Nephron (organoid): ENCODE data around the gene ASB8.

ENCODE experiments used
- H3K27ac Mint-ChIP-seq, 3 experiments: 2 replicates each; pipeline ENCODE4 v1.8.0; 2020; ENCODE audit warnings: mixed read lengths in 3 of 3, mild to moderate bottlenecking in 2 of 3, moderate library complexity in 1 of 3
- H3K27me3 Mint-ChIP-seq: 2 replicates; pipeline ENCODE4 v1.8.0; 2021; ENCODE audit warnings: low read depth, mild to moderate bottlenecking, moderate library complexity, mixed read lengths
- H3K36me3 Mint-ChIP-seq: 2 replicates; pipeline ENCODE4 v1.8.0; 2020; ENCODE audit warnings: low read depth, mixed read lengths
- H3K4me1 Mint-ChIP-seq: 2 replicates; pipeline ENCODE4 v1.8.0; 2020; ENCODE audit warnings: mixed read lengths
- H3K4me3 Mint-ChIP-seq, 3 experiments: 2 replicates each; pipeline ENCODE4 v1.8.0; 2020; ENCODE audit warnings: mild to moderate bottlenecking in 3 of 3, mixed read lengths in 3 of 3, moderate library complexity in 2 of 3
- H3K9me3 Mint-ChIP-seq: 2 replicates; pipeline ENCODE4 v1.8.0; 2020; ENCODE audit warnings: mixed read lengths
- CTCF ChIP-seq, 3 experiments: fragments of 200-600 bp; sonication (generic); IDR thresholded peaks; one replicate each; pipeline ENCODE4 v1.5.0; 2021; ENCODE audit warnings: antibody characterized with exemption in 3 of 3; ENCODE audit not compliant: unreplicated experiment in 3 of 3

ASB8 gene

DNA sequence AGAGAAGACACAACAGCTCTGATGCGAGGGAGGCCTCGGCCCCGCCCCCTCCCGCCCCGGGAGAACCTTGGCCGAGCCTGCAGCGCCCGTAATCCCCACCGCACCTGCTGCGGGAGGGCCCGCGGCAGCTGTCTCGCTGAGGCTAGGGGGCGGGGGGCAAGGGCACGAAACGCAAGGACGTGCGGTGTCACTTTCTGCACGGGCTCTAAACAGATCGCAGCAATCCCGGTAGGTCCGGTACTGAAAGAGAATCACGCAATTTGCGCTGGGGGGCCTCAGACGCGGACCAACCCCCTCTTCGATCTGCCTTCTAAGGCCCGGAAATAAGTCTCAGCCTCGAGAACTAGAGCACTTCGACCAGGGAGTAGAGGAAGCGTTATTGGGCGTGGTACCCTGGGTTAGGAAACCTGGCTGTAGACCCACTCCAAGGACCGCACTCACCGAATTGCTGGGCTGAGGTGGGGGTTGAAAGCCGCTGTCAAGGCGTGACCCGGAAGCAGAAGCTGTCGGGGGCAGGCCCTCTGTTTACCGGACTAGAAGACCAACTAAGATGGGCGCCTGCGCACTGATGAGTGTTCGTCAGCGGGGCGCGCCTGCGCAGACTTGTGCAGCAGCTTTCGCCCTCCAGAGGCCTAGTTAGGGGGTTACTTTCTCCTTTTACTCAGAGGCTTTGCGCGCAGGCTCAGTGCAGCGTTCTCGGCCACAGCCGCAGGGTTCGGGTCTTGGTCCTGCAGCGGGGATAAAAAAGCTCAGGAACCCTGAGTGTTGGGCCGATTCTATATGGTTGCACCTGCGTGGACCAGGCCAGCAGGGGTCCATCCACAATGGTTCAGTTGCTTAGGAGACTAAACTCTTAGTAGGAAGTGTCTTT is at the start of gene ASB8:
Gene ASB8, minus strand, starts transcription at position 498 of the 871 bp plus-strand sequence. CDS start 4,019 bp downstream, outside the sequence.
- Mint-ChIP-seq H3K4me3 (peak within 1 kb of the TSS; percentile 97 to 100 (median 99)), H3K27me3 (peaks cover 5% of the 10 kb centered on the region), H3K27ac (peak within 1 kb of the TSS; percentile 99), H3K9me3 (no peaks in the 10 kb centered on the region), H3K36me3 (peaks cover 13% of the 10 kb centered on the region), H3K4me1 (peaks cover 30% of the 10 kb centered on the region)
- TF ChIP-seq CTCF (IDR thresholded peaks at IDR 0.05; ENCODE audit: unreplicated experiment in 3 of 3) = peak; percentile 42 to 50 (median 42)

DNA sequence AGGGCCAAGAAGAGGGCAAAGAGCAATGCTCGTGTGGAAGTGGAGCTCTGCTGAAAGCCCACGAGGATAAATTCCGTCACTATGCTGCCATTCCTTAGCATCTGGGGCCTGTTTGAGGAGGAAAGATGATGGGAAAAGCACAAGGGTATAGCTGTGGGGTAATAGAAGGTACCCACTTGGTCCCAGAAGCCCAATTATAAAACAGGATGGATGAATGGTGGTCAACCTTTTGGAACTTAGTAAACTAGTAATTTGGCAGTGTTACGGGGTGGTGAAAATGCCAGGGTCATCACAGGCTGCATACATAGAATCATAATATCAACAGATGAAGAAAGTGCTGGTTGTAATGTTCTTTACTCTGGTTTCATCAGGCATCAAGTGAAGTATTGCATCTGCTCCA is 45.9 kb upstream of the ASB8 start, which contains the start of gene OR10AD1:
Gene OR10AD1, minus strand, starts transcription at position 101 of the 400 bp plus-strand sequence. Its CDS starts 0 bp downstream, at position 101.
- peaks cover 12% of the 10 kb centered on the region for H3K4me1 Mint-ChIP-seq
- peaks cover 40% of the 10 kb centered on the region for H3K9me3 Mint-ChIP-seq
- H3K27me3 Mint-ChIP-seq = no peaks in the 10 kb centered on the region
- no peak within 1 kb of the TSS for H3K27ac Mint-ChIP-seq
- no peak within 1 kb of the TSS for H3K4me3 Mint-ChIP-seq
- no peak for TF ChIP-seq CTCF (IDR thresholded peaks at IDR 0.05; ENCODE audit: unreplicated experiment in 3 of 3)
- H3K36me3 Mint-ChIP-seq = peaks cover 30% of the 10 kb centered on the region

DNA sequence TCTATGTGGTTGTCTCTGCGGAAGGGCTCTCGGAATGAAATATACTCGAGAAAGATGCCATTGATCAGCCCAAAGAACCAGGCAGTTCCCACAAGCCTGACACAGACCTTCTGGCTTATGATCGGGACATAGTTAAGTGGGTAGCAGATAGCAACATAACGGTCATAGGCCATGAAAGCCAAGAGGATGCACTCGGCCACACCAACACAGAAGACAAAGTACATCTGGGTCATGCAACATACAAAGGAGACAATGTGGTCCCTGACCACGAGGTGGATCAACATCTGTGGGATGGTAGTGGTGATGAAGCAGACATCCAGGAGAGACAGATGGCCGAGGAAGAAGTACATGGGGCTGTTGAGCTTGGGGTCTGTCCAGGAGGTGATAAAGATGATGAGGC is 45.5 kb upstream of the ASB8 start:
- H3K36me3 Mint-ChIP-seq = peaks cover 30% of the 10 kb centered on the region
- peaks cover 36% of the 10 kb centered on the region for H3K9me3 Mint-ChIP-seq
- H3K4me3 Mint-ChIP-seq = no peak overlapping the region
- no peaks in the 10 kb centered on the region for H3K27me3 Mint-ChIP-seq
- no peak overlapping the region for H3K27ac Mint-ChIP-seq
- no peak for TF ChIP-seq CTCF (IDR thresholded peaks at IDR 0.05; ENCODE audit: unreplicated experiment in 3 of 3)
- peaks cover 12% of the 10 kb centered on the region for H3K4me1 Mint-ChIP-seq

DNA sequence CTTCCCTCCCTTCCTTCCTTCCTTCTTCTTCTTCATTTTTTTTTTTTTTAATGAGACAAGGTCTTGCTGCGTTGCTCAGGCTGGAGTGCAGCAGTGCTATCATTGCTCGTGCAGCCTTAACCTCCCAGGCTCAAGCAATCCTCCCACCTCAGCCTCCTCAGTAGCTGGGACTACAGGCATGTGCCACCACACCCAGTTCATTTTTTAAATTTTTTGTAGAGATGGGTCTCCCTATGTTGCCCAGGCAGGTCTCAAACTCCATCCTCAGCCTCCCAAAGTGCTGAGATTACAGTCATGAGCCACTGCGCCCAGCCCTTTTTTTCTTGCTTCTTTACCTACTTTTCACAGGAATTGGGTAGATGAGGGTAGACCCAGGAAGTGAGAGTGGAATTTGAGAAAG is 44.2 kb upstream of the ASB8 start:
- Mint-ChIP-seq H3K36me3 (peaks cover 26% of the 10 kb centered on the region), H3K4me3 (no peak overlapping the region), H3K27ac (no peak overlapping the region), H3K4me1 (peaks cover 18% of the 10 kb centered on the region), H3K27me3 (no peaks in the 10 kb centered on the region), H3K9me3 (peaks cover 24% of the 10 kb centered on the region)
- no peak for TF ChIP-seq CTCF (IDR thresholded peaks at IDR 0.05; ENCODE audit: unreplicated experiment in 3 of 3)

- no peak overlapping the region for H3K4me3 Mint-ChIP-seq
- no peaks in the 10 kb centered on the region for H3K27me3 Mint-ChIP-seq
These were observed 43.8 kb upstream of the ASB8 start for GRCh38 chr12:48201091-48201490.

More at GRCh38 chr12:48201091-48201490, 43.8 kb upstream of the ASB8 start:
- H3K4me1 Mint-ChIP-seq = peaks cover 20% of the 10 kb centered on the region
- H3K27ac Mint-ChIP-seq = peak overlapping the region in 1 of 3 experiments; percentile 37
- peaks cover 22% of the 10 kb centered on the region for H3K36me3 Mint-ChIP-seq
- TF ChIP-seq CTCF (IDR thresholded peaks at IDR 0.05; ENCODE audit: unreplicated experiment in 3 of 3) = no peak
- peaks cover 20% of the 10 kb centered on the region for H3K9me3 Mint-ChIP-seq
